HepG2 (cell line): ENCODE results near the gene CASP7. TPM values are rescaled to one million over a fixed set of nuclear protein-coding genes. Genes with fewer than 3 reads are reported as not detected.

ENCODE experiments used
- ATAC-seq: fragments of 200-7000 bp; cut with Tn5 transposase; 3 replicates; pipeline ENCODE4 v1.9.1; 2020; ENCODE audit warnings: mild to moderate bottlenecking, moderate library complexity
- BruUV-seq: library from RNA; stranded (reverse); fragments of 400-500 nt; replicated peaks from 2 replicates; lab custom pipeline; 2021; lab: Mats Ljungman, UMichigan
- CTCF ChIA-PET: fragments of 300-600 bp; formaldehyde crosslinking; extraction: SDS; loops from one replicate; lab custom pipeline; 2021; ENCODE audit warnings: low total read pairs, inconsistent platforms, low intra/inter-chr PET ratio; lab: Yijun Ruan, JAX
- POLR2A ChIA-PET: fragments of 350-600 bp; sonication (Branson Sonifier 250); formaldehyde crosslinking; loops from one replicate; lab custom pipeline; 2020; ENCODE audit warnings: antibody characterized with exemption, inconsistent platforms; lab: Yijun Ruan, JAX
- DNase-seq: peaks from one replicate; pipeline ENCODE4 v3.0.0-alpha.2; 2015; ENCODE audit warnings: low spot score
- FAIRE-seq: peaks from 3 replicates; lab custom pipeline; 2011; peaks lifted over from hg19 to GRCh38; lab: Jason Lieb, UNC
- H2AFZ ChIP-seq: one replicate; pipeline ENCODE4 v1.6.1; 2011; ENCODE audit warnings: low read length, inconsistent platforms
- H3K27ac ChIP-seq: fragments of 300-600 bp; 3 replicates; pipeline ENCODE4 v1.8.0; 2011; ENCODE audit warnings: mixed run types, mild to moderate bottlenecking, mixed read lengths, low read length, inconsistent platforms; ENCODE audit not compliant: insufficient read depth; ENCODE audit errors: extremely low read length
- H3K27me3 ChIP-seq, 2 experiments: fragments of 200-600 bp in 1 of 2; 2 replicates in 1 of 2; 3 replicates in 1 of 2; pipeline versions ENCODE4 v1.6.0 to v1.8.0; 2011; ENCODE audit warnings: low read length in 2 of 2, mild to moderate bottlenecking in 2 of 2, moderate library complexity in 2 of 2, inconsistent platforms in 1 of 2; ENCODE audit not compliant: insufficient read depth in 2 of 2, control insufficient read depth in 1 of 2
- H3K36me3 ChIP-seq, 2 experiments: fragments of 200-600 bp in 1 of 2; replicated peaks in 1 of 2; 2 replicates in 1 of 2; 3 replicates in 1 of 2; pipeline versions ENCODE4 v1.5.1 to v1.8.0; 2011; ENCODE audit warnings: low read length in 2 of 2, inconsistent platforms in 1 of 2; ENCODE audit not compliant: insufficient read depth in 2 of 2, control insufficient read depth in 1 of 2
- H3K4me1 ChIP-seq: 2 replicates; pipeline ENCODE4 v1.5.1; 2012; ENCODE audit warnings: low read length, inconsistent platforms; ENCODE audit not compliant: insufficient read depth
- H3K4me2 ChIP-seq: 2 replicates; pipeline ENCODE4 v1.6.0; 2011; ENCODE audit warnings: low read depth, low read length, inconsistent platforms
- H3K4me3 ChIP-seq, 3 experiments: fragments of 200-600 bp in 1 of 3; sonication (generic), shearing (Covaris generic) in 1 of 3; replicated peaks in 1 of 3; 2 replicates each; pipeline ENCODE4 v1.5.1; 2011 to 2016; ENCODE audit warnings: low read length in 3 of 3, inconsistent platforms in 2 of 3, low read depth in 2 of 3, mild to moderate bottlenecking in 2 of 3, control low read depth in 1 of 3, mixed read lengths in 1 of 3; ENCODE audit not compliant: insufficient read depth in 1 of 3
- H3K79me2 ChIP-seq: one replicate; pipeline ENCODE4 v1.6.1; 2011; ENCODE audit warnings: low read length, inconsistent platforms; ENCODE audit not compliant: insufficient read depth
- H3K9ac ChIP-seq: 2 replicates; pipeline ENCODE4 v1.6.0; 2011; ENCODE audit warnings: mild to moderate bottlenecking, low read depth, low read length, inconsistent platforms; ENCODE audit not compliant: insufficient read depth
- H3K9me3 ChIP-seq: 2 replicates; pipeline ENCODE4 v1.5.1; 2012; ENCODE audit warnings: mild to moderate bottlenecking, low read length
- H4K20me1 ChIP-seq: 2 replicates; pipeline ENCODE4 v1.6.0; 2011; ENCODE audit warnings: inconsistent platforms, mild to moderate bottlenecking, low read length, moderate library complexity; ENCODE audit not compliant: insufficient read depth
- AGO1 ChIP-seq: fragments of 200-400 bp; formaldehyde crosslinking; IDR thresholded peaks from 2 replicates; pipeline ENCODE4 v1.6.1; 2017; ENCODE audit warnings: mild to moderate bottlenecking, low read depth, low read length, moderate library complexity; ENCODE audit not compliant: poor library complexity, severe bottlenecking
- ARNT2 ChIP-seq: sonication (generic); formaldehyde crosslinking; IDR thresholded peaks from 2 replicates; pipeline ENCODE4 v1.8.0; 2022; ENCODE audit warnings: mild to moderate bottlenecking, low read depth, missing genetic modification reagents, moderate library complexity
- FOXP1 ChIP-seq, 2 experiments: fragments of 450-650 bp in 1 of 2; IDR thresholded peaks; 2 replicates each; pipeline ENCODE4 v1.6.1; 2017 to 2018; ENCODE audit warnings: antibody characterized with exemption in 1 of 2
- TCF7 ChIP-seq: sonication (generic); IDR thresholded peaks from 2 replicates; pipeline ENCODE4 v1.6.1; 2016; ENCODE audit warnings: antibody characterized with exemption, low read depth
- ZC3H13 ChIP-seq: sonication (generic); formaldehyde crosslinking; IDR thresholded peaks from 2 replicates; pipeline ENCODE4 v1.8.1; 2023; ENCODE audit warnings: mild to moderate bottlenecking, missing genetic modification reagents, moderate library complexity
- ZNF136 ChIP-seq: sonication (generic); formaldehyde crosslinking; IDR thresholded peaks from 2 replicates; pipeline ENCODE4 v1.8.1; 2022; ENCODE audit warnings: low read depth, mild to moderate bottlenecking, moderate library complexity, missing genetic modification reagents
- WGBS: methylation state at CpG from one replicate; pipeline ENCODE4 v1.1.6; 2017; ENCODE audit warnings: low lambda C conversion rate; 5-methylcytosine and 5-hydroxymethylcytosine counted together
- in situ Hi-C: cut with HindIII; loops from 2 replicates; pipeline ENCODE4 v1.10.0; 2017; ENCODE audit warnings: low pct_unique_long_range_greater_than_20kb; ENCODE audit not compliant: extremely low pct_ligation_motif_present
- intact Hi-C: fragments of 100-400 bp; cut with micrococcal nuclease; formaldehyde crosslinking; loops from one replicate; pipeline ENCODE4 v1.10.0; 2022; ENCODE audit not compliant: unreplicated experiment
- polyA plus RNA-seq, 8 experiments: library from polyadenylated mRNA; depleted of rRNA in 3 of 8; stranded (reverse) in 7 of 8; unstranded in 1 of 8; fragments of >200 nt; fragmentation: Illumina TruSeq in 4 of 8; extraction: Trizol in 4 of 8; gene quantifications; 2 replicates each; pipeline versions ENCODE4 v1.2.1 to v1.2.3, GENCODE V29; 2011 to 2016; ENCODE audit warnings: low read depth in 4 of 8, missing spikeins in 1 of 8, mixed read lengths in 1 of 8; ENCODE audit not compliant: insufficient read depth in 1 of 8
- total RNA-seq, 5 experiments: library from RNA; depleted of rRNA; stranded (reverse); fragments of >200 nt; fragmentation: Illumina TruSeq; extraction: Trizol; gene quantifications; 2 replicates each; pipeline ENCODE4 v1.2.3, GENCODE V29; 2016; ENCODE audit warnings: low read depth in 1 of 5

CASP7 gene
- total and polyA plus RNA-seq, 2 of the 13 experiments (the other 11 are each of a cell fraction or from before 2014, with no cell fraction given), result 11.9 to 39.3 TPM

DNA sequence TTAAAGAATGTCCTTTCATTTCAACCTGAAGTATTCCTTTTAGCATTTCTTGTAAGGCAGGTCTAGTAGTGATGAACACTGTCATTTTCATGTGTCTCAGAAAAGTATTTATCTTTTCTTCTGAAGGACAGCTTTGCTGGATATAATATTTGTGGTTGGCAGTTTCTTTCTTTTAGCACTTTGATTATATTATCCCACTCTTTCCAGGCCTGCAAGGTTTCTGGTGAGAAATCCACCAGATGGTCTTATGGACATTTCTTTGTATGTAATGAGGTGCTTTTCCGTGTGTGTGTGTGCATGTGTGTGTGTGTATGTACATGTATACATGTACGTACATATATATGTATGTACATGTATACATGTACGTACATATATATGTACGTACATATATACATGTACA lies 7.3 kb downstream of the CASP7 start:
- BruUV-seq, result no TSS peak
- FAIRE-seq, result no peak

DNA sequence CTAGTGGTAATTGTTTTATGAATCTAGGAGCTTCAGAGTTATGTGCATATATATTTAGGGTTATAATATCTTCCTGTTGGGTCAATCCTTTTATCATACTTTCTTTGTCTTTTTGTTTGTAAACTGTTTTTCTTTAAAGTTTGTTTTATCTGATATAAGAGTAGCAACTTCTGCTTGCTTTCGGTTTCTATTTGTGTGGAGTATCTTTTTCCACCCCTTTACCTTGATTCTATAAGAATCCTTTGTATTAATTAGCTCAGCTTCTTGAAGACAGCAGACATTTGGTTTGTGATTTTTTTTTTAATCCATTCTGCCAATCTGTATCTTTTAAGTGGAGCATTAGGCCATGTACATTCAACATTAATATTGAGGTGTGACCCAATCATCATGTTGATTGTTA lies 9.3 kb downstream of the CASP7 start:
- Histone ChIP-seq H3K4me1 (no peaks in the 10 kb centered on the region), H3K36me3 (peaks cover 6 to 12% of the 10 kb centered on the region in 2 experiments; a peak in 3 of 5 replicates), H3K27ac (no peak overlapping the region), H3K9ac (no peak overlapping the region), H2AFZ (no peak overlapping the region), H4K20me1 (0 out of 2 replicates have a peak, but pooled peaks cover 3% of the 10 kb centered on the region), H3K27me3 (no peaks in the 10 kb centered on the region), H3K79me2 (peaks cover 59% of the 10 kb centered on the region), H3K4me3 (no peak overlapping the region), H3K9me3 (peaks cover 25% of the 10 kb centered on the region), H3K4me2 (no peak overlapping the region)
- DNase-seq (no peak), FAIRE-seq (no peak), ATAC-seq (no peak)
- BruUV-seq, result no TSS peak
- intact Hi-C loops, result no loop called here
- TF ChIP-seq FOXP1 (IDR thresholded peaks at IDR 0.05), result no peak
- TF ChIP-seq FOXP1 (CRISPR knock-in tag; IDR thresholded peaks at IDR 0.05), result no peak
- WGBS, result 100% methylated on average over 1 of the region's 1 CpG
- ChIA-PET POLR2A (no interaction called here), CTCF (no interaction called here)
- in situ Hi-C loops, result no loop called here

More for the DNA sequence above, 7.3 kb downstream of the CASP7 start:
- POLR2A ChIA-PET, result no interaction called here
- H4K20me1 ChIP-seq, result 0 out of 2 replicates have a peak, but pooled peaks cover 3% of the 10 kb centered on the region
- in situ Hi-C loops (no loop called here), intact Hi-C loops (no loop called here)
- peaks cover 67% of the 10 kb centered on the region for H3K79me2 ChIP-seq
- no peak overlapping the region for H3K9ac ChIP-seq
- TF ChIP-seq ZC3H13 (CRISPR knock-in tag) (no peak), TCF7 (no peak), AGO1 (no peak), ZNF136 (CRISPR knock-in tag) (0 out of 2 replicates have a peak, but pooled peaks have one; percentile 72), ARNT2 (no peak)
- H3K27ac ChIP-seq, result no peak overlapping the region
- 84% methylated on average over 4 of the region's 4 CpGs for WGBS
- no peak overlapping the region for H2AFZ ChIP-seq
- no peak overlapping the region for H3K4me3 ChIP-seq
- DNase-seq (no peak), ATAC-seq (no peak)
- H3K27me3 ChIP-seq, result no peaks in the 10 kb centered on the region
- H3K4me1 ChIP-seq, result peaks cover 2% of the 10 kb centered on the region; the same call in 1 of the 2 replicates
- H3K9me3 ChIP-seq, result peaks cover 12% of the 10 kb centered on the region
- peaks cover 0 to 2% of the 10 kb centered on the region in 2 experiments; a peak in 2 of 5 replicates for H3K36me3 ChIP-seq
- H3K4me2 ChIP-seq, result no peak overlapping the region
- CTCF ChIA-PET, result no interaction called here
